Activated T-helper 2 cell treated with anti-CD3 and anti-CD28 coated beads, Interferon-gamma antibody, Interleukin-2, Interleukin-4, amounts not matched to agents 10 μg/mL and 5 μg/mL and 100 μg/mL, durations not matched to agents 14 hours and 24 hours and 36 hours (primary cell): Measurements from ENCODE around the gene ANKRD24. TPM values are rescaled to one million over a fixed set of nuclear protein-coding genes. Genes with fewer than 3 reads are reported as not detected.
"Not testable (repeated sequence)": the region's sequence is repeated elsewhere in the genome, so short reads cannot be mapped to it uniquely, and the experiment has no call there.

Experiments used
- DNase-seq: peaks from one replicate; pipeline ENCODE4 v3.0.0; 2021; ENCODE audit warnings: low spot score
- H3K27ac Mint-ChIP-seq: one replicate; pipeline ENCODE4 v1.8.0; 2021; ENCODE audit warnings: mixed read lengths
- H3K27me3 Mint-ChIP-seq: one replicate; pipeline ENCODE4 v1.8.0; 2021; ENCODE audit warnings: low read depth, mixed read lengths
- H3K36me3 Mint-ChIP-seq: one replicate; pipeline ENCODE4 v1.8.0; 2021; ENCODE audit warnings: low read depth, mixed read lengths
- H3K4me1 Mint-ChIP-seq: one replicate; pipeline ENCODE4 v1.8.0; 2021; ENCODE audit warnings: low read depth, mixed read lengths
- H3K4me3 Mint-ChIP-seq: one replicate; pipeline ENCODE4 v1.8.0; 2021; ENCODE audit warnings: low read depth, mild to moderate bottlenecking, moderate library complexity, mixed read lengths
- H3K9me3 Mint-ChIP-seq: one replicate; pipeline ENCODE4 v1.8.0; 2021; ENCODE audit warnings: mixed read lengths
- intact Hi-C: fragments of 100-400 bp; cut with micrococcal nuclease; formaldehyde crosslinking; loops from one replicate; pipeline ENCODE4 v1.15.1; 2023
- total RNA-seq: library from RNA; stranded (reverse); gene quantifications from 2 replicates; pipeline ENCODE4 v1.2.3, GENCODE V29; 2022

ANKRD24 gene
- total RNA-seq, 1 donor from 2014 or later, result 0.50 TPM

DNA sequence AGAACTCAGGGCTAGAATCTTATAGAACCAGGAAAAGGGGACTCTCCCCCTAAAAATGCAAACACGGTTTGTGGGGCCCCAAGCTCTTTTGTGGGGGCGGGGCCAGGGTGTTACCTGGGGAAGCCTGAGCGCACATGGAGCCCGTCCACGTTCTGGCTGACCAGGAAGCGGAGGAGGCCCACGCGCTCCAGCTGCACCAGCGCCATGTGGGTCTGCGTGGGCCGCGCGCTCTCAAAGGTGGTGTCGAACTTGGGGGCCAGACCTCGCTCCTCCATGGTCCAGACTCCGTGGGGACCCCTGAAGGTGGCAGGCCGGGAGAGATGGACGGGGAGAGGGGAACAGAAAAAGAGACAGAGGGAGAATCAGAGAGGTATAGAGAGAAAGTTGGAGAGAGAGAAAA lies 3.5 kb upstream of the ANKRD24 start:
- H3K4me3 Mint-ChIP-seq, result no peak overlapping the region
- H3K9me3 Mint-ChIP-seq, result no peaks in the 10 kb centered on the region
- peaks cover 14% of the 10 kb centered on the region for H3K4me1 Mint-ChIP-seq
- intact Hi-C loops, result no loop called here
- peak overlapping the region; percentile 9 for H3K27ac Mint-ChIP-seq
- DNase-seq, result no peak
- H3K36me3 Mint-ChIP-seq, result peaks cover 33% of the 10 kb centered on the region
- H3K27me3 Mint-ChIP-seq, result no peaks in the 10 kb centered on the region

DNA sequence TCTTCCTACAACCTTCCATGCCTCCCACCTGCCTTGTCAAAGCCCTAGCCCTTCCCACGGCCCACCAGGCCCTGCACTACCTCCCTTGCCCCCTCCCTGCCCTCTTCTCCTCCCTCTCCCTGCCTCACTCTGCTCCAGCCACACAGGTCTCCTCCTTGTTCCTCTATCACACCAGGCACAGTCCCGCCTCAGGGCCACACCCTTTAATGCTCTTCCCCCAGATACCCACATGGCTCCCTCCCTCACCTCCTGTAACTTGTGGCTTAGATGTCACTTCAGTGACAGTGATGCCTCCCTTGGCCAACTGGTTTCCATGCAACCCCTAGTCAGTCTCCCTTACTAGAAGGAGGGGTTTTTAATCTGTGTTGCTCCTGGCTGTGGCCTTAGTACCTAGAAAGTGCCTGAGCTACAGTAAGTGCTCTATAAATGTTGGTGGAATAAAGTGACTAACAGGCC lies 1.4 kb upstream of the ANKRD24 start:
- H3K4me1 Mint-ChIP-seq, result peaks cover 14% of the 10 kb centered on the region
- intact Hi-C loops, result loop anchor here (5.0 to 10.0 kb wide), 2 partner anchors 194 to 416 kb away; partner anchors contain the start of genes APBA3, EEF2 and MRPL54
- H3K36me3 Mint-ChIP-seq, result peaks cover 28% of the 10 kb centered on the region
- H3K4me3 Mint-ChIP-seq, result peak overlapping the region; percentile 58
- H3K9me3 Mint-ChIP-seq, result no peaks in the 10 kb centered on the region
- peak overlapping the region; percentile 46 for H3K27ac Mint-ChIP-seq
- H3K27me3 Mint-ChIP-seq, result no peaks in the 10 kb centered on the region
- DNase-seq, result no peak

DNA sequence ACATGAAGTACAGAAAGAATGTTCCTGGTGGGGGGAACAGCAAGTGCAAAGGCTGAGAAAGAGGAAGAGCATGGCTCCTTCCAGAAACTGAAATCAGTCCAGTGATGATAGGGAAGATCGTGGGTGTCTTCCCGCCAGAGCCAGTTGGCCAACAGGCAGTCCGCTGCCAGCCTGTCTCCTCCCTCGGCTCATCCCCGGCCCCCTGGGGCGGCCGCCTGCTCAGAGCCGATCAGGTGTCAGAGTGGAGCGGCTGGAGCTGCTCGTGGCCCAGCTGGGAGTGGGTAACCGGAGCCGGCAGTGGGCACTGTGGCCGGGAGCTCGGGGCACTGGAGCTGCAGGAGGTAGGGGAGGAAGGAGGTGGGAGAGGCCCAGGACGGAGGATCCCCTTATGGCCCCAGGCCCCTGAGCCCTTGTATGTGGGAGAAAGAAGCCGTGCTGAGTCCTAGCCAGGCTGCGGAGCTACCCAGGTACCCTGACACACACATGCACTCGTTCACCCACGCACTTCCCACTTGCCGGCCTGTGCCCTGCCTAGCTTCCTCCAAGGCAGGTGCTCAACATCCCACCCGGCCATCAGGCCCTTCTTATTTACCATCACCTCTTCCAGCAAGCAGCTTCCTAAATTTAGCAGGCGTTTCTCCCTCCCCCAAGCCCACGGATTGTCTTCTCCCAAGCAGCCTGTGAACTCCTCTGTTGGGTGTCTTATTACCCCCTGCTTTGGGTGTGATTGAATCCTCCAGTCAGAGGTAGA lies 1.7 kb downstream of the ANKRD24 start:
- peak overlapping the region; percentile 62 for H3K4me3 Mint-ChIP-seq
- no peaks in the 10 kb centered on the region for H3K9me3 Mint-ChIP-seq
- DNase-seq, result no peak
- intact Hi-C loops, result loop anchor here (5.0 to 10.0 kb wide), 2 partner anchors 197 to 419 kb away; partner anchors contain the start of genes APBA3, EEF2 and MRPL54
- peaks cover 14% of the 10 kb centered on the region for H3K4me1 Mint-ChIP-seq
- H3K27me3 Mint-ChIP-seq, result no peaks in the 10 kb centered on the region
- peaks cover 21% of the 10 kb centered on the region for H3K36me3 Mint-ChIP-seq
- no peak overlapping the region for H3K27ac Mint-ChIP-seq

DNA sequence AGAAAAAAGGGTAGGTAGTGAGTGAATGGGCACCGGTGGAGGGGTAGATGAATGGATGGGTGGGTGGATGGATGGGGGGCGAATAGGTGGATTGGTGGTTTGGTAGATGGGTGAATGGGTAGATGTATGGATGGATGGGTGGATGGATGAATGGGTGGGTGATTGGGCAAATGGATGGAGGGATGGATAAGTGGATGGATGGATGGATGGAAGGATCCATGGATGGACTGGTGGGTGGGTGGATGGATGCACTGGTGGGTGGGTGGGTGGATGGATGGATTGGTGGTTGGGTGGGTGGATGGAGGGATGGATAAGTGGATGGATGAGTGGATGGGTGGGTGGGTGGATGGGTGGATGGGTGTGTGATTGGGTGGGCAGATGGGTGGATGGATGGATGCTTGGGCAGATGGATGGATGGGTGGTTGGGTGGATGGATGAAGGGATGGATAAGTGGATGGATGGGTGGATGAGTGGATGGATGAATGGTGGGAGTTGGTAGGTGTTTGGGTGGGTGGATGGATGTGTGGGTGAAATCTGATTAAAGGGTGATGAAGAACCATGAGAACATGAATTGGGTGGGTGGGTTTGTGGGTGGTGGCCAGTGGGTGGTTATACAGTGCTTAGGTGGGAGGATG lies 2.3 kb downstream of the ANKRD24 start:
- no peak for DNase-seq
- Mint-ChIP-seq H3K9me3 (no peaks in the 10 kb centered on the region), H3K4me1 (peaks cover 11% of the 10 kb centered on the region), H3K27me3 (no peaks in the 10 kb centered on the region), H3K4me3 (no peak overlapping the region), H3K27ac (no peak overlapping the region), H3K36me3 (peaks cover 14% of the 10 kb centered on the region)
- intact Hi-C loops, result loop anchor here (5.0 to 10.0 kb wide), 2 partner anchors 198 to 420 kb away; partner anchors contain the start of genes APBA3, EEF2 and MRPL54

DNA sequence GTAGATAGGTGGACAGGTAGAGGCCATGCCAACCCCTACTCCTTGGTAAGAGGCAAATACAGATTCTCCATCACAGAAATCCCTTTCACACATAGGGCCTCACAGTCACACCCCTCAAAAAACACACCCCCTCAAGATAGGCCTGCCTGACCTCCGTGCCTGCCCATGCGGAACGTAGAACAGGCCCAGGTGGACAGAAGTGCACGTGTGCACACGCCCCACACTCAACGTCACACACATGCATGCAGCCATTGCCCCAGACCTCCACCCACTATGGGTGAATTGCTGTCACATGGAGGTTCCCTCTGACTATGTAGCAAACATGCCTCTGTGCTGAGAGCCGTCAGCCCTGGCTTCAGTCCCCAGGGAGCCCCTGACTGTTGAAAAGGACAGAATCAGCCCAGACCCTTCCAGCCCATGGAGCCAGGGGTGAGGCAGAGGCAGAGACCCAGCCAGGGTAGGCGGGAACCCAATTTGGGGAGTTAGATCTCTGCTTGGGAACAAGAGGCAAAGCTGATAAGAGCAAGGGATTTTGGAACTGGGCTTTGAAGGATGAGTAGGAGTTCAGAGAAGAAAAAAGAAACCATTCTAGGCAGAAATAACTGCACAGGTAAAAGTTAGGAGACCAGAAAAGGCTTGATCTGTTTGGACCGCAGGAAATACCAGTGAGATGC lies 3.1 kb downstream of the ANKRD24 start:
- H3K27me3 Mint-ChIP-seq, result no peaks in the 10 kb centered on the region

DNA sequence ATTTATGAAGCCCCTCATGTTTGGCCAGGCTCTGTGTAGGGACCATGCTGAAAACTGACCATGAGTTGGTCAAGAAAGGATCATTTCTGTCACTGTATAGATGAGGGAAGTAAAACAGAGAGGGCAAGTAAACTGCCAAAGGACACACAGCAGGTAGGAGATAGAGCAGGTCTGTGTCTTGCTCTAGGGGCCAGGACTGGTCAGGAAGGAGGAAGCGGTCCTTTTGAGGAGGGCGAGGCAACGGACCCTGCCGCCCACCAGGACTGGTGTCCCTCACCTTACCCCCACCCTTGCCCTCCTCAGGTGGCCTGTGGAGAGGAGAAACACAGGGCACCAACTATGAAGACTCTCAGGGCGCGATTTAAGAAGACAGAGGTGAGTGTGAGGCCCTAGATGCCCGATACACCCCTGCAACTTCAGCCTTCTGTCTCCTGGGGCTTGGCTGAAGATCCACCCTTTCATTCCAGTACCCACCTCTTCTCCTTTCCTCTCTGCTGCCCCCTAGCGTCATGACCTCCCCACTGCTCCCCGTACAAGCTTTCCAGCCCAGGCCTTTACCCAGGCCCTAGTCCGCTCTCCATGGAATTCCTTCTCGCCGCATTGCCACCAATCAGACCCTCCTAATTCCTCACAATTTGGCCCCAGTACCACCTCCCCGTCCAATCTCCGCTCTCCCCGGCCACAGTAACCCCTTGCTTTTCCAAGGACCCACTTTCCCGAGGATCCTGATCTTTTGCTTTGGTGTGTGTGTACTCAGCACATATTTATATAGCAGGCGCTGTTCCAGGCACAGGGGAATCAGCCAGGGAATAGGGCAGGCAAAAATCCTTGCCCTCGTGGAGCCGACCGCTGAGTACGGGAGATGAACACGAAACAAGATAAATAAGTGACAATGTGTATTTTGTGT lies 3.9 kb downstream of the ANKRD24 start:
- Mint-ChIP-seq H3K9me3 (no peaks in the 10 kb centered on the region), H3K27me3 (no peaks in the 10 kb centered on the region), H3K4me3 (no peak overlapping the region), H3K27ac (no peak overlapping the region), H3K4me1 (peaks cover 6% of the 10 kb centered on the region), H3K36me3 (peaks cover 5% of the 10 kb centered on the region)
- DNase-seq, result peak; percentile 72
- intact Hi-C loops, result loop anchor here (10.0 kb wide), 1 partner anchor 422 kb away; the partner anchor contains the start of genes APBA3 and MRPL54

More for the DNA sequence above, 3.1 kb downstream of the ANKRD24 start:
- no peak for DNase-seq
- H3K4me1 Mint-ChIP-seq, result peaks cover 11% of the 10 kb centered on the region
- H3K36me3 Mint-ChIP-seq, result peaks cover 8% of the 10 kb centered on the region
- no peak overlapping the region for H3K27ac Mint-ChIP-seq
- H3K4me3 Mint-ChIP-seq, result no peak overlapping the region
- no peaks in the 10 kb centered on the region for H3K9me3 Mint-ChIP-seq
- intact Hi-C loops, result loop anchor here (10.0 kb wide), 1 partner anchor 421 kb away; the partner anchor contains the start of genes APBA3 and MRPL54

DNA sequence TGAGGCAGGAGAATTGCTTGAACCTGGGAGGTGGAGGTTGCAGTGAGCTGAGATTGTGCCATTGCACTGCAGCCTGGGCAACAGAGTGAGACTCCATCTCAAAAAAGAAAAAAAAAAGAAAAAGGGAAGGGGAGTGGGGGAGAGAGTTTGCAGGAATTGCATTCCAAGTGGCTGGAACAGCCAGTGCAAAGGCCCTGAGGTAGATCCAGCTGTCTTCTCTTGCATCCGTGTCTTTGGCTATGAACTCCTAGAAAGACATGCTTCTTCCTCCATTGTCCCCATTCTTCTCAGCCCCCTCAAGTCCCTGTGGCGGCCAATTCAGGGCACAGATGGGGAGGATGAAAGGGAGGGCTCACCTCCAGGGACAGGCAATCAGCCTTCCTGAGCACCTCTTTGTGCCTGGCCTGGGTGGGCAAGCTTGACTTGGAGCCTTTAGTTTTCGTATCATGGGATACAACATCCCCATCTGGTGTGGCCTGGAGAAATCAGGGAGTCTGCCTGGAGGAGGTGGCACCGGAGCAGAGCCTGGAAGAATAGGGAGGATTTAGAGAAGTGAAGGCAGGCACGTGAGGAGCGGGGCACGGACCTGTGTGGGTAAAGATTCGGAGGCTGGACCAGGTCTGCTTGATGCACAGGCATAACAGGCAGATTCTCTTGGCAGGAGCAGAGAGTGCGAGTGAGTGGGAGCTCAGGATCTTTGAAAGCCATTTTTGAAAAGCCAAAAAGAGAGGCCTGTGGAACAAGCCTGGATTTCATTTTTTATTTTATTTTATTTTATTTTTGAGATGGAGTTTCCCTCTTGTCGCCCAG lies 5.0 kb downstream of the ANKRD24 start:
- intact Hi-C loops, result loop anchor here (10.0 kb wide), 1 partner anchor 423 kb away; the partner anchor contains the start of genes APBA3 and MRPL54
- Mint-ChIP-seq H3K27me3 (no peaks in the 10 kb centered on the region), H3K4me1 (peaks cover 6% of the 10 kb centered on the region), H3K27ac (no peak overlapping the region), H3K9me3 (no peaks in the 10 kb centered on the region), H3K4me3 (no peak overlapping the region), H3K36me3 (no peaks in the 10 kb centered on the region)
- DNase-seq, result no peak

DNA sequence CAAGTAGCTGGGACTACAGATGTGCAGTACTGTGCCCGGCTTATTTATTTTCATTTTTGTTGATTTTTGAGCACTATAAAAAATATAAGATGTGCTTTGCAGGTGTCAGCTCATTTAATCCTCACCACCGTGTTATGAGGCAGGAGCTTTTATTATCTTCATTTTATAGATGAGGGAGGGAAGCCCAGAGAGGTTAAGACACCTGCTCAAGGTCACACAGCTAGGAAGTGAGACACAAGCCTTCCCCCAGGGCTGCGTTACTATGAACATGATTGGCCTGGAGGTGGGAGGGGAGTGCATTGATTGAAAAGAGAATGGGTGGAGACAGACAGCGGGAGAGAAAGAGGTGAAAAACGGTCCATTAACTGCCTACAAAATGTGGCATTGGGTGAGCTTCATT lies 7.2 kb downstream of the ANKRD24 start:
- intact Hi-C loops, result loop anchor here (10.0 kb wide), 1 partner anchor 425 kb away; the partner anchor contains the start of genes APBA3 and MRPL54
- Mint-ChIP-seq H3K4me3 (no peak overlapping the region), H3K9me3 (no peaks in the 10 kb centered on the region), H3K4me1 (no peaks in the 10 kb centered on the region), H3K27me3 (peaks cover 5% of the 10 kb centered on the region), H3K36me3 (no peaks in the 10 kb centered on the region), H3K27ac (no peak overlapping the region)
- no peak for DNase-seq

DNA sequence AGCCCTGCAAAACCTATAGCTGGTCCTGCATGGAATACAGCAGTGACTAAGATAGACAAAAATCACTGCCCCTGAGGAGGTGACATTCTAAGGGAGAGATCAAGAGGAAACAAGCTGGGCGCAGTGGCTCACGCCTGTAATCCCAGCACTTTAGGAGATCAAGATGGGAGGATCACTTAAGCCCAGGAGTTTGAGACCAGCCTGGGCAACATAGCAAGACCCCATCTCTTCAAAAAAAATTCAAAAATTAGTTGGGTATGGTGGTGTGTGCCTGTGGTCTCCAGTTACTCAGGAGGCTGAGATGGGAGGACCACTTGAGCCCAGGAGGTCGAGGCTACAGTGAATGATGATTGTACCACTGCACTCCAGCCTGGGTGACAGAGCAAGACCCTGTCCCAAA lies 10.0 kb downstream of the ANKRD24 start:
- H3K27ac Mint-ChIP-seq, DNase-seq, H3K9me3 Mint-ChIP-seq, H3K36me3 Mint-ChIP-seq, H3K4me3 Mint-ChIP-seq, intact Hi-C loops, H3K4me1 Mint-ChIP-seq: not testable (repeated sequence)
- peaks cover 17% of the 10 kb centered on the region for H3K27me3 Mint-ChIP-seq

DNA sequence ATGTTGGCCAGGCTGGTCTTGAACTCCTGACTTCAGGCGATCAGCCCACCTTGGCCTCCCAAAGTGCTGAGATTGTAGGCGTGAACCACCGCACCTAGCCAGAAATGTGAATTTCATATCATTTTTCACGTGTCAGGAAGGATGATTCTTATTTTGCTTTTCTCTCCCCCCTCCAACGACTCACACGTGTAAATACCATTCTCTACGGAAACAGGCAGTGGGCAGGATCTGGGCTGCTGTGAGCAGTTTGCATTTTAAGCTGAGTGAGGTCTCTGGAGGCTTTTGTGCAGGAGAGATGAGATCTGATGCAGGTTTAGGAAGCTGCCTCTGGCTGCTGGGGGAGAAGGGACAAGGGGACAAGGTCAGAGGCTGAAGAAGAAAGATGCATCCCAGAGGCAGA lies 11.9 kb downstream of the ANKRD24 start:
- Mint-ChIP-seq H3K27me3 (peaks cover 26% of the 10 kb centered on the region), H3K27ac (no peak overlapping the region), H3K4me3 (no peak overlapping the region), H3K36me3 (peaks cover 10% of the 10 kb centered on the region), H3K9me3 (peaks cover 12% of the 10 kb centered on the region), H3K4me1 (peaks cover 7% of the 10 kb centered on the region)
- DNase-seq, result no peak
- intact Hi-C loops, result no loop called here

DNA sequence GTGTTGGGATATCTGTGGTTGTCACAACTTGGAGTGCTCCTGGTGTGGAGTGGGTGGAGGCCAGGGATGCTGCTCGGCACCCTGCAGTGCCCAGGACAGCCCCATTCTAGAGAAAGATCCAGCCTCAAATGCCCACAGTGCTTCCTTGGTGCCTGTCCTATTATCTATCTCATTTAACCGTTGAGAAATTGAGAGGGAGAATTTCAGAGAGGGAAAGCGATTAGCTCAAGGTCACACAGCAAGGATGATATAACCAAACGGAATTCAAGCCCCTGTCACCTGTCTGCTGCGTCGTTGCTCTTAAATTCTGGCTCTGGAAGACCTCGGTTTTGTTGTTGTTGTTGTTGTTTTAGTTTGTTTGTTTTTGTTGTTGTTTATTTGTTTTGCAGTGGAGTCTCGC lies 13.5 kb downstream of the ANKRD24 start:
- Mint-ChIP-seq H3K36me3 (peaks cover 10% of the 10 kb centered on the region), H3K9me3 (peaks cover 12% of the 10 kb centered on the region), H3K4me3 (no peak overlapping the region), H3K4me1 (peaks cover 7% of the 10 kb centered on the region), H3K27me3 (peaks cover 32% of the 10 kb centered on the region), H3K27ac (no peak overlapping the region)
- DNase-seq, result no peak
- intact Hi-C loops, result no loop called here
